Lung (tissue), 12 donors: ENCODE data around the gene SLC35F4. TPM values are rescaled to one million over a fixed set of nuclear protein-coding genes. Genes with fewer than 3 reads are reported as not detected.

ENCODE experiments used
- ATAC-seq: fragments of 200-7000 bp; cut with Tn5 transposase; one replicate; pipeline ENCODE4 v1.9.1; 2020; ENCODE audit warnings: moderate number of reproducible peaks; ENCODE audit not compliant: insufficient read depth, low FRiP score
- DNase-seq, 3 donors: peaks; one replicate each; pipeline ENCODE4 v3.0.0-alpha.2; 2013 to 2017
- H3K27ac ChIP-seq, 2 donors: one replicate each; pipeline ENCODE4 v1.5.1; 2013; ENCODE audit warnings: mild to moderate bottlenecking in 2 of 2, moderate library complexity in 2 of 2, control low read depth in 1 of 2, inconsistent platforms in 1 of 2, low read depth in 1 of 2, low read length in 1 of 2
- H3K27me3 ChIP-seq, 3 donors: one replicate each; pipeline ENCODE4 v1.5.1; 2013; ENCODE audit warnings: low read length in 2 of 3; ENCODE audit not compliant: control insufficient read depth in 3 of 3, insufficient read depth in 3 of 3
- H3K36me3 ChIP-seq, 4 donors: one replicate each; pipeline ENCODE4 v1.5.1; 2013; ENCODE audit warnings: low read length in 4 of 4, mild to moderate bottlenecking in 1 of 4, moderate library complexity in 1 of 4; ENCODE audit not compliant: control insufficient read depth in 4 of 4, insufficient read depth in 4 of 4
- H3K4me1 ChIP-seq, 5 donors: one replicate each; pipeline ENCODE4 v1.5.1; 2013; ENCODE audit warnings: low read length in 5 of 5, mild to moderate bottlenecking in 2 of 5, moderate library complexity in 1 of 5; ENCODE audit not compliant: control insufficient read depth in 5 of 5, insufficient read depth in 5 of 5
- H3K4me3 ChIP-seq: one replicate; pipeline ENCODE4 v1.5.1; 2013; ENCODE audit warnings: mild to moderate bottlenecking, control low read depth, moderate library complexity
- H3K9ac ChIP-seq, 2 donors: one replicate each; pipeline ENCODE4 v1.5.1; 2013; ENCODE audit warnings: low read length in 2 of 2, control low read depth in 1 of 2; ENCODE audit not compliant: insufficient read depth in 1 of 2
- H3K9me3 ChIP-seq, 4 donors: one replicate each; pipeline ENCODE4 v1.5.1; 2013; ENCODE audit warnings: low read length in 3 of 4, mild to moderate bottlenecking in 1 of 4, moderate library complexity in 1 of 4; ENCODE audit not compliant: control insufficient read depth in 4 of 4, insufficient read depth in 3 of 4
- WGBS, 2 donors: extraction: QIAGEN DNeasy Blood & Tissue Kit; methylation state at CpG; one replicate each; pipeline ENCODE4 v1.1.7; 2013; 5-methylcytosine and 5-hydroxymethylcytosine counted together
- polyA plus RNA-seq, 2 donors: library from polyadenylated mRNA; stranded (reverse); fragments of 200-250 nt; gene quantifications; one replicate each; pipeline ENCODE4 v1.2.1, GENCODE V29; 2013
- total RNA-seq, 2 donors: library from RNA; depleted of rRNA in 1 of 2; stranded (reverse); fragments of >200 nt in 1 of 2; gene quantifications; one replicate each; pipeline ENCODE4 v1.2.1, GENCODE V29; 2014 to 2021
- TF ChIP-seq, protein P1 (sequence below): IDR thresholded peaks from 2 replicates; pipeline ENCODE4 v1.5.1; 2012; ENCODE audit warnings: mild to moderate bottlenecking; ENCODE audit errors: control extremely low read depth, extremely low read depth
- donor health status: control.
- donor health status: control.
- donor health status: Bipolar disorder and iron deficiency.
- donor health status: healthy.
- donor health status: DM: yes; HTN: yes; CAD: no.

The SLC35F4 gene
- total and polyA plus RNA-seq, 4 donors, result not detected

GRCh38 chr14:57796556-57796955, 69.3 kb downstream of the SLC35F4 start:
- ATAC-seq (no peak), DNase-seq (no peak)
- no peak overlapping the region for H3K4me3 ChIP-seq
- H3K4me1 ChIP-seq, result no peaks in the 10 kb centered on the region
- peaks cover 0 to 5% (median 0%) of the 10 kb centered on the region in 4 donors for H3K9me3 ChIP-seq
- no peak overlapping the region for H3K27ac ChIP-seq
- no peaks in the 10 kb centered on the region for H3K27me3 ChIP-seq
- H3K36me3 ChIP-seq, result no peaks in the 10 kb centered on the region
- no peak overlapping the region for H3K9ac ChIP-seq
- TF ChIP-seq, protein P1, sequence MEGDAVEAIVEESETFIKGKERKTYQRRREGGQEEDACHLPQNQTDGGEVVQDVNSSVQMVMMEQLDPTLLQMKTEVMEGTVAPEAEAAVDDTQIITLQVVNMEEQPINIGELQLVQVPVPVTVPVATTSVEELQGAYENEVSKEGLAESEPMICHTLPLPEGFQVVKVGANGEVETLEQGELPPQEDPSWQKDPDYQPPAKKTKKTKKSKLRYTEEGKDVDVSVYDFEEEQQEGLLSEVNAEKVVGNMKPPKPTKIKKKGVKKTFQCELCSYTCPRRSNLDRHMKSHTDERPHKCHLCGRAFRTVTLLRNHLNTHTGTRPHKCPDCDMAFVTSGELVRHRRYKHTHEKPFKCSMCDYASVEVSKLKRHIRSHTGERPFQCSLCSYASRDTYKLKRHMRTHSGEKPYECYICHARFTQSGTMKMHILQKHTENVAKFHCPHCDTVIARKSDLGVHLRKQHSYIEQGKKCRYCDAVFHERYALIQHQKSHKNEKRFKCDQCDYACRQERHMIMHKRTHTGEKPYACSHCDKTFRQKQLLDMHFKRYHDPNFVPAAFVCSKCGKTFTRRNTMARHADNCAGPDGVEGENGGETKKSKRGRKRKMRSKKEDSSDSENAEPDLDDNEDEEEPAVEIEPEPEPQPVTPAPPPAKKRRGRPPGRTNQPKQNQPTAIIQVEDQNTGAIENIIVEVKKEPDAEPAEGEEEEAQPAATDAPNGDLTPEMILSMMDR, result no peak

DNA sequence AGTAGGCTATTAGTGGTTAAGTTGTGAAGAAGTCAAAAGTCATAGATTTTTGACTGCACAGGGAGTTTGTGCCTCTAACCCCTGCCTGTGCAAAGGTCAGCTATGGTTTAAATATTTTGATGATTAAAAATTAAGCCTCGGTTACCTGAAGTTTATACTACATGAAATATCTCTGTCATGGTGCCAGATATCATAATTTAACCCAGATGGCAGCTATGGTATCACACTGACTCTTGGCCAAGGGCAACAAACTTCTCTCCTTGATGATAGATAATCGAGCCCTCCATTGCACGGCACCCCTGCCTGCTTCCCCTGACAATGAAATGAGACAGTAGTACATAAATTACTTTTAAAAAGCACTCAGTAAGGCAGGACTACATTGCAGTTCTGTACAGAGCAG, 80.8 kb downstream of the SLC35F4 start:
- no peak for DNase-seq
- 56 to 66% methylated on average over 3 of the region's 3 CpGs for WGBS, 2 donors

GRCh38 chr14:57771801-57772200, 94.1 kb downstream of the SLC35F4 start:
- H3K27me3 ChIP-seq, result no peaks in the 10 kb centered on the region
- H3K4me1 ChIP-seq, result no peaks in the 10 kb centered on the region
- no peak overlapping the region for H3K9ac ChIP-seq
- H3K4me3 ChIP-seq, result no peak overlapping the region
- H3K36me3 ChIP-seq, result no peaks in the 10 kb centered on the region
- DNase-seq (no peak), ATAC-seq (no peak)
- H3K9me3 ChIP-seq, result peaks cover 0 to 6% (median 0%) of the 10 kb centered on the region in 4 donors
- no peak overlapping the region for H3K27ac ChIP-seq
- TF ChIP-seq, protein P1, result no peak
- 90 to 92% methylated on average over 4 of the region's 4 CpGs for WGBS, 2 donors

More for the DNA sequence above, 80.8 kb downstream of the SLC35F4 start:
- Histone ChIP-seq H3K4me3 (no peak overlapping the region), H3K9me3 (peaks cover 0 to 9% (median 3%) of the 10 kb centered on the region in 4 donors), H3K27me3 (no peaks in the 10 kb centered on the region), H3K36me3 (no peaks in the 10 kb centered on the region), H3K4me1 (no peaks in the 10 kb centered on the region), H3K9ac (no peak overlapping the region), H3K27ac (no peak overlapping the region)
- TF ChIP-seq, protein P1, result no peak
- ATAC-seq, result no peak

DNA sequence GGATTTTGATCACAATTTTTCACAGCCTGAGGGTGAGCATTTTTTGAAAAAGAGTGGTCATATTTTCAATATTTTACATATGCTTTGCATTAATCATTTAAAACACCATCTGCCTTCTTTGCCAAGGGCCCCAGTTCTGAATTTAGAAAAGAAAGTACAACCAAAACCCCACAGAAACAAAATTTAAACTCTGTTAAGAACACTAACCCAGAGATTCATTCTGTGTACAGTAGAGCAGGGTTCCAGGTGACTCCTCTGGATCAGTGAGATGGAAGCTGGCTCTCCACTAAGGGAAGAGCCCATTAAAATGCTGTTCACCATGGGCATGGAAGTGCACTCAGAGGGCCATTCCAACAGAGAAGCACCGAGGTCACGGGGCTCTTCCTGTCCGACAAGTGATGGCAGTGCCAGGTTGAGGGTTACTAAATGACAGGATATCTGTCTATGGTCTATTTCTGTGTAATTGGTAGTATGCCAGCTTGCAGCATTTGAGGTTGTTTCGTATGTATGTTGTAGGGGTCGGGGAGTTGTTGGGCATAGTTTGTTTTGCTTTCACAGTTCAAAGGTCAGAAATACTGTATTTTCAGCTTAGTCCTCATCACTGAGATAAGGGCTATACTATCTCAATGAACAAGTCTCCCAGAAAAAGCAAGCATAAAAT, 95.9 kb downstream of the SLC35F4 start:
- no peak overlapping the region for H3K27ac ChIP-seq
- no peak for ATAC-seq
- H3K4me1 ChIP-seq, result no peaks in the 10 kb centered on the region
- no peaks in the 10 kb centered on the region for H3K27me3 ChIP-seq
- H3K36me3 ChIP-seq, result no peaks in the 10 kb centered on the region
- no peak for DNase-seq
- H3K9me3 ChIP-seq, result peaks cover 0 to 5% (median 0%) of the 10 kb centered on the region in 4 donors
- WGBS, 2 donors, result 78 to 83% methylated on average over 5 of the region's 5 CpGs
- TF ChIP-seq, protein P1, result no peak
- no peak overlapping the region for H3K9ac ChIP-seq
- no peak overlapping the region for H3K4me3 ChIP-seq
